GM18507 (cell line): Measurements from ENCODE around the gene LY6G6C.
A peak's percentile ranks its signal among the peaks of the same experiment; 100 is the strongest.
"Not testable (repeated sequence)": the region's sequence is repeated elsewhere in the genome, so short reads cannot be mapped to it uniquely, and the experiment has no call there.

Source experiments
- DNase-seq: peaks from one replicate; pipeline ENCODE4 v3.0.0; 2011; ENCODE audit warnings: low read depth; ENCODE audit not compliant: insufficient read length; ENCODE audit errors: extremely low spot score
- FAIRE-seq: peaks from 2 replicates; lab custom pipeline; 2011; peaks lifted over from hg19 to GRCh38; lab: Jason Lieb, UNC

LY6G6C gene

GRCh38 chr6:31711233-31711632 lies 10.3 kb downstream of the LY6G6C start:
- DNase-seq: no peak
- FAIRE-seq: no peak

GRCh38 chr6:31710523-31711219 lies 10.9 kb downstream of the LY6G6C start:
- DNase-seq: no peak
- no peak for FAIRE-seq

DNA sequence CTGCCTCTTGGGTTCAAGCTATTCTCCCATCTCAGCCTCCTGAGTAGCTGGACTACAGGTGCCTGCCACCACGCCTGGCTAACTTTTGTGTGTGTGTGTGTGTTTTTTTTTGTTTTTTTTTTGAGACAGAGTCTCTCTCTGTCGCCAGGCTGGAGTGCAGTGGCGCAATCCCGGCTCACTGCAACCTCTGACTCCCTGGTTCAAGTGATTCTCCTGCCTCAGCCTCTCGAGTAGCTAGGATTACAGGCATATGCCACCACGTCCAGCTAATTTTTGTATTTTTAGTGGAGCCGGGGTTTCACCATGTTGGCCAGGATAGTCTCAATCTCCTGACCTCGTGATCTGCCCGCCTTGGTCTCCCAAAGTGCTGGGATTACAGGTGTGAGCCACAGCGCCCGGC lies 12.4 kb downstream of the LY6G6C start:
- not testable (repeated sequence) for DNase-seq, FAIRE-seq

GRCh38 chr6:31708224-31708623 lies 13.3 kb downstream of the LY6G6C start:
- DNase-seq (no peak), FAIRE-seq (no peak)

DNA sequence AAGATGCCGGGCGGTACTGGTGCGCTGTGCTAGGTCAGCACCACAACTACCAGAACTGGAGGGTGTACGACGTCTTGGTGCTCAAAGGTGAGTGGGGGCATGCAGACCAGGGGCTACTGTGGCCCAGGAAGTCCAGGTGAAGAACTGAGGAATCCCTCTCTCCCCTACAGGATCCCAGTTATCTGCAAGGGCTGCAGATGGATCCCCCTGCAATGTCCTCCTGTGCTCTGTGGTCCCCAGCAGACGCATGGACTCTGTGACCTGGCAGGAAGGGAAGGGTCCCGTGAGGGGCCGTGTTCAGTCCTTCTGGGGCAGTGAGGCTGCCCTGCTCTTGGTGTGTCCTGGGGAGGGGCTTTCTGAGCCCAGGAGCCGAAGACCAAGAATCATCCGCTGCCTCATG lies 13.8 kb downstream of the LY6G6C start:
- DNase-seq (no peak), FAIRE-seq (no peak)

DNA sequence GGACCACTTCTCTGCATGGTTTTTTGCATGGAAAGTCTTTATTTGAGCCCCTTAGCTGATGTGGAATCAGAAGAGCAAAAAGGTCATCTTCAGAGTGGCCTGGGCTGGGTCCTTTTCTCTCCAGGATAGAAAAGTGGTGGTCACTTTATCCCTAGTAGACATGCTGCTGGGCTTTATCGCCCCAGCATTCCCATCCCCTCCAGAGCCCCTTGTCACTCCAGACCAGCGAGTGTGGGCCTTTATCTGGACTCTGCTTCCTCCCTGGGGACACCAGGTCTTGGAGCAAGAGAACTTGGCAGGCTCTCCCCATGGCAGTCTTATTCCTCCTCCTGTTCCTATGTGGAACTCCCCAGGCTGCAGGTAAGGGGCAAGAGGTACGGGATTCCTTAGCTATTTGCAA lies 14.9 kb downstream of the LY6G6C start, which contains the start of gene LY6G6F:
LY6G6F (plus strand) TSS at position 268 of the 400 bp plus-strand sequence; CDS start at position 309, 41 bp downstream.
- FAIRE-seq: no peak
- no peak for DNase-seq

GRCh38 chr6:31705931-31706330 lies 15.6 kb downstream of the LY6G6C start:
- FAIRE-seq: no peak
- DNase-seq: no peak

DNA sequence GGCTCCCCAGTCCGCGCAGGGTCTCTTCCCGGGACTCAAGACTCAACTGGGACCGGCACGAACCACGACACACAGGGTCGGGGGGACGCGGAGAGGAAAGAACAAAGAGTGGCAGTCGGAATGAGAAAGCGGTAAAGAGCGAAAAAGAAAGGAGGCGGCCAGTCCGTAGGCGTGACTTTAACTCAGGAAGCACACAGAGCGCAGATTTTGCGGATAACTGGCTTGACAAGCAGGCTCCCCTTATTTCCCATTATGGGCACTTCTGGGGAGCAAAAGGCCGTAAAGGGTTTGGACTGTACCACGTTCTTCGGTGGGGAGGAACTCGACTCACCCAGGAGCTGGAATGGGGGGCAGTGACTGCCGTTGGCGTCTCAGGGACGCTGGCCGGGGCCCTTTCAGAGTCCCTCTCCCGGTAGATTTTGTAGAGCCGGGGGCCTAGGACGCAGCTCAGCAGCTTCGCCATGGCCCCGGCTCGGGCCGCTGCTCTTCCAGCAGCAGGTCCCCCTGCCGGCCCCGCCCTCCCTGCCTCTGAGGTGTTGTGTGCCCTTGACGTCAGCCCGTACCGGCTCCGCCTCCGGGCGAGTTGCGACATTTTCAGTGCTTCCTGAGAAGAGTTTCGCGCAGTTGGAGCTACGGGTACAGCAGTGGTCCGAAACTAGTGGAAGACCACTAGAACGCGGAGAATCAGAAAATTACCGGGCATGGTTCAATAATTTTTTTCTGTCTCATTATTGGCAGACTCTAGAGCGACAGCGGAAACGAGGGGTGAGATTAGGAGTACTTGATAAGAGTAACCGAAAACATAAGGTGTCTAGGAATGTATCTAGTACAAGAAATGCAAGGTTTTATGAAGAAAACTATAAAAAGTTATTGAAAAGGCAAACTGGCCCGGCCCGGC lies 18.5 kb downstream of the LY6G6C start, which contains the start of gene ABHD16A:
ABHD16A (minus strand) TSS at position 506 of the 898 bp plus-strand sequence; CDS start at position 463, 43 bp downstream.
- DNase-seq: peak; percentile 99
- peak; percentile 99 for FAIRE-seq

- FAIRE-seq (no peak), DNase-seq (no peak)
Measured at GRCh38 chr6:31702405-31702818, 19.1 kb downstream of the LY6G6C start.

GRCh38 chr6:31701666-31702404 lies 19.7 kb downstream of the LY6G6C start:
- FAIRE-seq (no peak), DNase-seq (no peak)

DNA sequence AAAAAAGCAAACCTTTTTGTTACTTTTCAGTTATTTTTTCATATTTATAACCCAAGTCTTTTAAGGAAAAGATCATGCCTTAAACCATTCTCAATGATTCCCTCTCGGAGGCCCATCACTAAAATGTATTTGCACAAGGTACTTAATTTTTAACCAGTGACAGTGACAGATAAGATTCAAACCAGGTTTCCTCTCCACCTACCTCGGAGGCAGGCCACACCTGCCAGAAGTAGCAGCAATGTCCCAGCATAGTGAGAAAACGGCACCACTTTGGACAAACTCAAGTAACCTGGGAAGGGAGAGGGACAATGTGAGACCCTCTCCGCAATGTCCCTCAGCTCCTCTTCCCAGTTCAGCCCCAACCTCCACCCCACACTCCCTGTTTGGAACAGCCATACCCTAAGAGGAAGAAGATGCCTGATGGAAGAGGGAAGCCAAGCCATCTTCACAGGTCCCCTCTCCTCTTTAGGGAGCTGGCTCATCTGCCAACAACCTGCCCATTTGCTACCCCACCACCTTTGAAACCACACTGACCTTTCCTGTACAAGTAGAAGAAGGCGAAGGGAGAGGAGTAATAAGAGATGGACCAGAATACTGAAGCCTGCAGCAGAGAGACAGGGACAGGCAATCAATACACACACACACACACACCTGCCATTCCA lies 20.7 kb downstream of the LY6G6C start:
- no peak for FAIRE-seq
- no peak for DNase-seq

GRCh38 chr6:31697555-31697954 lies 24.0 kb downstream of the LY6G6C start:
- FAIRE-seq: no peak
- DNase-seq: no peak

- no peak for DNase-seq
- FAIRE-seq: no peak
Measured at GRCh38 chr6:31693535-31693934, 28.0 kb downstream of the LY6G6C start.

DNA sequence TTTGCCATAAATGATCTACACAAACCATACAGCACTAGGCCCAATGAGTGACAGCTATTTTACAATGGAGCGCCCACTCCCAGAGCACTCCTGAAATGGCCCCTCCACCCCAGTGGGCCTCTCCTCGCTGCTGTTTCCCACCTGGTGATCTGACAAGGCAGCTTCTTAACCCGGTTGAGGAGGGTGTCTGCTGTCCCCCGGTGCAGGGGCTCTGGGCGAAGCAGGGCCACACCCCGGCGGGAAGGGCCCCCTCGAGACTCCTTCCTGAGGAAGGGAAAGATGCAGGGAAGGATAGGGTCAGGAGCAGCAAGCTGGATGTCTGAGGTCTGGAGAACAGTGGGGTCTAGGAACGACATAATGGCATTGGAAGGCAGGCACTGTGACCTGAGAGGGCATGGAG lies 28.7 kb downstream of the LY6G6C start:
- DNase-seq (no peak), FAIRE-seq (no peak)

- FAIRE-seq (no peak), DNase-seq (no peak)
Measured at GRCh38 chr6:31692353-31692752, 29.2 kb downstream of the LY6G6C start.

- DNase-seq: no peak
- FAIRE-seq: no peak
Measured at GRCh38 chr6:31691564-31692108, 29.9 kb downstream of the LY6G6C start.

DNA sequence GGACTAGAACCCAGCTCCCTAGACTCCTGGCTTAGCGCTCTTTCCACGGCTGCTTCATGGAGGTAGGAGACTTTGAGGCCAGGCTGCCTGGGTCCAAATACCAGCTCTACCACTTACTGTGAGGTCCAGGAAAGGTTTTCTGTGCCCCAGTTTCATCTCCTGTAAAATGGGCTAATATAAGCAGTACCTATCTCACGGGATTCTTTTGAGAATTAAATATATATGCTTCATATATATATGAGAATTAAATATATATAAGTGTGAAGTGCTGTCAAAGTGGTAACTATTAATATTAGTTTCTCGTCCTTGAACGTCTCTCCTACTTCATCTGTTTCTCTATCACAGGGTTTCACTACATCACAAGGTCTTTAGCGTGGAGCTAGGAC lies 30.5 kb downstream of the LY6G6C start:
- FAIRE-seq (no peak), DNase-seq (no peak)

DNA sequence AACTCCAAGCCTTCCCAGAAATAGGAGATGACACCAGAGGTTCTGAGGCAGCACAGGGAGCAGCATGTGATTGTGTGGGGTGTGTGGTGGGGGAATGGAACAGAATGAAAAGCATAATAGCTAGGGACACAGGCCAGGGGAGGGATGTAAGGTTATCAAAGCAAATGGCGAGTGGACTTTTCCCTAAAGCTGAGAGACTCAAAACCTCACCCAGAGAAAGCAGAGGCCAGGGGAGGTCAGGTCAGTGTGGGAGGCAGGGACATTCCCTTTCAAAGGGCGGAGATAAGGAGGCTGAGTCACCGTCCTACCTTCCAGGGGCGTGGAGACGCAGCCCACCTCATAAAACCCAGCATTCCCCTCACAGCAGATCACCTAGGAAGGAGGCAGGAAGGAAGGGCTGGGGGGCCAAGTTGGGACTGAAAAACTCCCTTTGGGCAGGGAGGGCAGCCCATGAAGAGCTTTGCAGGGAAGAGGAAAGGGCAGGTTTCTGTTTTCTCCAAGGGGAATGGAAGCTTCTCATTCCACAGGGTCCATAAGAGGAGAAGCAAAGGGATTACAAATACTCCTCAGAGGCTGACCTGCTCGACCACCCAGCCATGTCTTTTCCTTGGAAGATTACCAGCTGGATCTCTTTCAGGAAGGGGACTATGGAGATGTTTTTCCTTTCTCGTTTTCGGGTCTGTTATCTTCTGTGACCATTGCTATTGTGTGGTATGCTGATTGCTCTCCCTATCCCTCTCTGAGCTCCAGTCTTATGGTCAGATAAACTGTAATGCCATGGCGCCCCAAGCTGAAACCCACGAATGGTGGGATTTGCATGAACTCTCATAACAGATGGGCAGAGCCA lies 31.1 kb downstream of the LY6G6C start:
- FAIRE-seq (no peak), DNase-seq (no peak)
